ENCODE data around the gene PPM1A. TPM values are rescaled to one million over a fixed set of nuclear protein-coding genes. Genes with fewer than 3 reads are reported as not detected.
A peak's percentile ranks its signal among the peaks of the same experiment; 100 is the strongest.

Gene PPM1A
- total RNA-seq, 1 experiment from 2014 or later = 52.3 TPM

- no peak for DNase-seq (ENCODE audit: low spot score)
- intact Hi-C loops (cut with micrococcal nuclease; ENCODE audit: unreplicated experiment) = loop anchor here (5.0 kb wide), 1 partner anchor 67 kb away; no protein-coding TSS in a partner anchor
- CTCF ChIA-PET = no interaction called here
- H3K4me1 ChIP-seq (ENCODE audit: insufficient read depth, low read length, poor library complexity, severe bottlenecking) = peaks cover 15% of the 10 kb centered on the region
- no peaks in the 10 kb centered on the region for H3K9me3 ChIP-seq (ENCODE audit: low read depth, low read length, poor library complexity, severe bottlenecking)
- no peak overlapping the region for H3K27ac ChIP-seq (ENCODE audit: low read depth, low read length, poor library complexity, severe bottlenecking)
- no TSS peak for BruUV-seq (replicated peaks)
- POLR2A ChIA-PET (ENCODE audit: low non-redundant PET) = no interaction called here
- no peaks in the 10 kb centered on the region for H3K36me3 ChIP-seq (ENCODE audit: insufficient read depth, low read length, poor library complexity, severe bottlenecking)
- TF ChIP-seq EZH2 (IDR thresholded peaks at IDR 0.05; ENCODE audit: borderline replicate concordance, low read depth, low read length, poor library complexity, severe bottlenecking) = no peak
- TF ChIP-seq CTCF (conservative IDR thresholded peaks at IDR 0.05; ENCODE audit: low read depth, low read length) = no peak
- H3K27me3 ChIP-seq (replicated peaks; ENCODE audit: insufficient read depth, low read depth, low read length, poor library complexity) = no peaks in the 10 kb centered on the region
- no peak overlapping the region for H3K4me3 ChIP-seq (ENCODE audit: low read depth, low read length, poor library complexity, severe bottlenecking)
Measured at GRCh38 chr14:60245380-60246177, 3.4 kb upstream of the PPM1A start.

GRCh38 chr14:60247994-60248696 is 876 bp upstream of the PPM1A start:
- Histone ChIP-seq H3K27me3 (replicated peaks; ENCODE audit: insufficient read depth, low read depth, low read length, poor library complexity) (no peaks in the 10 kb centered on the region), H3K36me3 (ENCODE audit: insufficient read depth, low read length, poor library complexity, severe bottlenecking) (no peaks in the 10 kb centered on the region), H3K4me3 (ENCODE audit: low read depth, low read length, poor library complexity, severe bottlenecking) (peak overlapping the region; percentile 81), H3K9me3 (ENCODE audit: low read depth, low read length, poor library complexity, severe bottlenecking) (no peaks in the 10 kb centered on the region), H3K4me1 (ENCODE audit: insufficient read depth, low read length, poor library complexity, severe bottlenecking) (peaks cover 19% of the 10 kb centered on the region), H3K27ac (ENCODE audit: low read depth, low read length, poor library complexity, severe bottlenecking) (peak overlapping the region; percentile 98)
- intact Hi-C loops (cut with micrococcal nuclease; ENCODE audit: unreplicated experiment) = loop anchor here (5.0 kb wide), 1 partner anchor 64 kb away; no protein-coding TSS in a partner anchor
- POLR2A ChIA-PET (ENCODE audit: low non-redundant PET) = interaction anchor here (0.7 to 0.9 kb wide), 3 partner anchors 40 to 319 kb away, joined by 5 to 19 read pairs (median 11); no protein-coding TSS in a partner anchor
- DNase-seq (ENCODE audit: low spot score) = peak; percentile 94
- CTCF ChIA-PET = interaction anchor here (1.3 kb wide), 1 partner anchor 83 kb away, joined by 3 read pairs; no protein-coding TSS in a partner anchor
- no TSS peak for BruUV-seq (replicated peaks)
- no peak for TF ChIP-seq EZH2 (IDR thresholded peaks at IDR 0.05; ENCODE audit: borderline replicate concordance, low read depth, low read length, poor library complexity, severe bottlenecking)
- TF ChIP-seq CTCF (conservative IDR thresholded peaks at IDR 0.05; ENCODE audit: low read depth, low read length) = no peak

- H3K36me3 ChIP-seq (ENCODE audit: insufficient read depth, low read length, poor library complexity, severe bottlenecking) = no peaks in the 10 kb centered on the region
- DNase-seq (ENCODE audit: low spot score) = peak; percentile 77
- intact Hi-C loops (cut with micrococcal nuclease; ENCODE audit: unreplicated experiment) = loop anchor here (5.0 kb wide), 1 partner anchor 63 kb away; no protein-coding TSS in a partner anchor
- peak overlapping the region; percentile 81 for H3K4me3 ChIP-seq (ENCODE audit: low read depth, low read length, poor library complexity, severe bottlenecking)
- H3K4me1 ChIP-seq (ENCODE audit: insufficient read depth, low read length, poor library complexity, severe bottlenecking) = peaks cover 19% of the 10 kb centered on the region
- H3K27me3 ChIP-seq (replicated peaks; ENCODE audit: insufficient read depth, low read depth, low read length, poor library complexity) = no peaks in the 10 kb centered on the region
- no TSS peak for BruUV-seq (replicated peaks)
- CTCF ChIA-PET = interaction anchor here (0.5 to 1.3 kb wide), 2 partner anchors 58 to 82 kb away, joined by 3 to 5 read pairs; no protein-coding TSS in a partner anchor
- no peaks in the 10 kb centered on the region for H3K9me3 ChIP-seq (ENCODE audit: low read depth, low read length, poor library complexity, severe bottlenecking)
- POLR2A ChIA-PET (ENCODE audit: low non-redundant PET) = interaction anchor here (0.5 to 0.8 kb wide), 4 partner anchors 65 to 1512 kb away, joined by 3 to 22 read pairs (median 6); partner anchors contain the start of gene SNAPC1
- TF ChIP-seq EZH2 (IDR thresholded peaks at IDR 0.05; ENCODE audit: borderline replicate concordance, low read depth, low read length, poor library complexity, severe bottlenecking) (no peak), CTCF (conservative IDR thresholded peaks at IDR 0.05; ENCODE audit: low read depth, low read length) (no peak)
- peak overlapping the region; percentile 98 for H3K27ac ChIP-seq (ENCODE audit: low read depth, low read length, poor library complexity, severe bottlenecking)
Measured at GRCh38 chr14:60249321-60250256, 568 bp downstream of the PPM1A start.

Data from A673 (cell line).